ENCODE data around the gene ATG9B. TPM values are rescaled to one million over a fixed set of nuclear protein-coding genes. Genes with fewer than 3 reads are reported as not detected.

ATG9B gene
- total and polyA plus RNA-seq, 9 of the 15 experiments (the other 6 are each of a cell fraction or from before 2014, with no cell fraction given): 0.29 to 8.0 (median 2.1) TPM

GRCh38 chr7:151039850-151040548 lies 15.7 kb upstream of the ATG9B start (continued):
- TF ChIP-seq, protein P1, sequence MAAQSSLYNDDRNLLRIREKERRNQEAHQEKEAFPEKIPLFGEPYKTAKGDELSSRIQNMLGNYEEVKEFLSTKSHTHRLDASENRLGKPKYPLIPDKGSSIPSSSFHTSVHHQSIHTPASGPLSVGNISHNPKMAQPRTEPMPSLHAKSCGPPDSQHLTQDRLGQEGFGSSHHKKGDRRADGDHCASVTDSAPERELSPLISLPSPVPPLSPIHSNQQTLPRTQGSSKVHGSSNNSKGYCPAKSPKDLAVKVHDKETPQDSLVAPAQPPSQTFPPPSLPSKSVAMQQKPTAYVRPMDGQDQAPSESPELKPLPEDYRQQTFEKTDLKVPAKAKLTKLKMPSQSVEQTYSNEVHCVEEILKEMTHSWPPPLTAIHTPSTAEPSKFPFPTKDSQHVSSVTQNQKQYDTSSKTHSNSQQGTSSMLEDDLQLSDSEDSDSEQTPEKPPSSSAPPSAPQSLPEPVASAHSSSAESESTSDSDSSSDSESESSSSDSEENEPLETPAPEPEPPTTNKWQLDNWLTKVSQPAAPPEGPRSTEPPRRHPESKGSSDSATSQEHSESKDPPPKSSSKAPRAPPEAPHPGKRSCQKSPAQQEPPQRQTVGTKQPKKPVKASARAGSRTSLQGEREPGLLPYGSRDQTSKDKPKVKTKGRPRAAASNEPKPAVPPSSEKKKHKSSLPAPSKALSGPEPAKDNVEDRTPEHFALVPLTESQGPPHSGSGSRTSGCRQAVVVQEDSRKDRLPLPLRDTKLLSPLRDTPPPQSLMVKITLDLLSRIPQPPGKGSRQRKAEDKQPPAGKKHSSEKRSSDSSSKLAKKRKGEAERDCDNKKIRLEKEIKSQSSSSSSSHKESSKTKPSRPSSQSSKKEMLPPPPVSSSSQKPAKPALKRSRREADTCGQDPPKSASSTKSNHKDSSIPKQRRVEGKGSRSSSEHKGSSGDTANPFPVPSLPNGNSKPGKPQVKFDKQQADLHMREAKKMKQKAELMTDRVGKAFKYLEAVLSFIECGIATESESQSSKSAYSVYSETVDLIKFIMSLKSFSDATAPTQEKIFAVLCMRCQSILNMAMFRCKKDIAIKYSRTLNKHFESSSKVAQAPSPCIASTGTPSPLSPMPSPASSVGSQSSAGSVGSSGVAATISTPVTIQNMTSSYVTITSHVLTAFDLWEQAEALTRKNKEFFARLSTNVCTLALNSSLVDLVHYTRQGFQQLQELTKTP (IDR thresholded peaks at IDR 0.05; ENCODE audit: low read depth in 1 of 2, partially characterized antibody in 2 of 2): no peak
- TF ChIP-seq SNAPC5 (CRISPR knock-in tag; IDR thresholded peaks at IDR 0.05): no peak
- no peak for TF ChIP-seq ZNF766 (CRISPR knock-in tag; conservative IDR thresholded peaks at IDR 0.05)
- TF ChIP-seq GABPB2 (CRISPR knock-in tag; conservative IDR thresholded peaks at IDR 0.05): no peak
- no peak; a peak in 1 of 4 replicates for TF ChIP-seq RAD21 (CRISPR knock-in tag; conservative IDR thresholded peaks at IDR 0.05 in 1 of 2, IDR thresholded peaks at IDR 0.05 in 1 of 2)
- TF ChIP-seq ZNF511 (CRISPR knock-in tag; IDR thresholded peaks at IDR 0.05): no peak
- no peak for TF ChIP-seq ASH1L (IDR thresholded peaks at IDR 0.05; ENCODE audit: borderline replicate concordance, low read depth, partially characterized antibody)
- TF ChIP-seq SMAD1 (IDR thresholded peaks at IDR 0.05; ENCODE audit: low read depth, low read length, partially characterized antibody): no peak
- no peak for TF ChIP-seq TEAD4 (IDR thresholded peaks at IDR 0.05; ENCODE audit: low read length)
- no peak for TF ChIP-seq TEAD4 (CRISPR knock-in tag; IDR thresholded peaks at IDR 0.05; ENCODE audit: borderline replicate concordance)
- TF ChIP-seq ZNF174 (CRISPR knock-in tag; IDR thresholded peaks at IDR 0.05): no peak
- TF ChIP-seq FOXK1 (CRISPR knock-in tag; IDR thresholded peaks at IDR 0.05; ENCODE audit: borderline replicate concordance): peak; percentile 67; the same call in 1 of the 2 replicates
- no peak for TF ChIP-seq FOXM1 (IDR thresholded peaks at IDR 0.05; ENCODE audit: low read depth)
- TF ChIP-seq FOXM1 (CRISPR knock-in tag; IDR thresholded peaks at IDR 0.05; ENCODE audit: low read depth): no peak
- peak; percentile 78; the same call in 1 of the 2 replicates for TF ChIP-seq ZNF263 (CRISPR knock-in tag; IDR thresholded peaks at IDR 0.05; ENCODE audit: borderline replicate concordance)
- TF ChIP-seq RNF219 (CRISPR knock-in tag; IDR thresholded peaks at IDR 0.05): no peak
- peak in 1 of 2 experiments; percentile 68; a peak in 2 of 4 replicates for TF ChIP-seq HDAC1 (IDR thresholded peaks at IDR 0.05)
- TF ChIP-seq GATAD2A (IDR thresholded peaks at IDR 0.05): no peak
- TF ChIP-seq NEUROD1 (IDR thresholded peaks at IDR 0.05; ENCODE audit: borderline replicate concordance, low read depth, low read length, partially characterized antibody): no peak
- TF ChIP-seq, protein P2, sequence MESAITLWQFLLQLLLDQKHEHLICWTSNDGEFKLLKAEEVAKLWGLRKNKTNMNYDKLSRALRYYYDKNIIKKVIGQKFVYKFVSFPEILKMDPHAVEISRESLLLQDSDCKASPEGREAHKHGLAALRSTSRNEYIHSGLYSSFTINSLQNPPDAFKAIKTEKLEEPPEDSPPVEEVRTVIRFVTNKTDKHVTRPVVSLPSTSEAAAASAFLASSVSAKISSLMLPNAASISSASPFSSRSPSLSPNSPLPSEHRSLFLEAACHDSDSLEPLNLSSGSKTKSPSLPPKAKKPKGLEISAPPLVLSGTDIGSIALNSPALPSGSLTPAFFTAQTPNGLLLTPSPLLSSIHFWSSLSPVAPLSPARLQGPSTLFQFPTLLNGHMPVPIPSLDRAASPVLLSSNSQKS (CRISPR knock-in tag; IDR thresholded peaks at IDR 0.05): no peak
